WERI-Rb-1 (cell line): ENCODE data around the gene IGSF9B.

Experiments
- DNase-seq: peaks from one replicate; pipeline ENCODE4 v3.0.0-alpha.2; 2020
- H3K27ac ChIP-seq: fragments of 250-450 bp; sonication (Bioruptor Pico); 2 replicates; pipeline ENCODE4 v1.5.1; 2020; ENCODE audit warnings: mild to moderate bottlenecking, moderate library complexity
- H3K27me3 ChIP-seq: fragments of 250-450 bp; sonication (Bioruptor Pico); 2 replicates; pipeline ENCODE4 v1.5.1; 2021; ENCODE audit warnings: mild to moderate bottlenecking, low read depth, moderate library complexity; ENCODE audit not compliant: insufficient read depth, severe bottlenecking
- H3K36me3 ChIP-seq: fragments of 250-450 bp; sonication (Bioruptor Pico); 2 replicates; pipeline ENCODE4 v1.5.1; 2020; ENCODE audit warnings: mild to moderate bottlenecking, moderate library complexity
- H3K4me3 ChIP-seq: 2 replicates; pipeline ENCODE4 v1.5.1; 2011; ENCODE audit warnings: low read depth, mild to moderate bottlenecking, control low read depth, low read length
- H3K9me3 ChIP-seq: fragments of 250-450 bp; sonication (Bioruptor Pico); 2 replicates; pipeline ENCODE4 v1.5.1; 2021; ENCODE audit warnings: mild to moderate bottlenecking, moderate library complexity; ENCODE audit not compliant: severe bottlenecking
- TF ChIP-seq, protein P1 (sequence below): IDR thresholded peaks from 2 replicates; pipeline ENCODE4 v1.5.1; 2011; ENCODE audit warnings: low read depth, mild to moderate bottlenecking, control low read depth, inconsistent platforms, low read length

Gene IGSF9B

DNA sequence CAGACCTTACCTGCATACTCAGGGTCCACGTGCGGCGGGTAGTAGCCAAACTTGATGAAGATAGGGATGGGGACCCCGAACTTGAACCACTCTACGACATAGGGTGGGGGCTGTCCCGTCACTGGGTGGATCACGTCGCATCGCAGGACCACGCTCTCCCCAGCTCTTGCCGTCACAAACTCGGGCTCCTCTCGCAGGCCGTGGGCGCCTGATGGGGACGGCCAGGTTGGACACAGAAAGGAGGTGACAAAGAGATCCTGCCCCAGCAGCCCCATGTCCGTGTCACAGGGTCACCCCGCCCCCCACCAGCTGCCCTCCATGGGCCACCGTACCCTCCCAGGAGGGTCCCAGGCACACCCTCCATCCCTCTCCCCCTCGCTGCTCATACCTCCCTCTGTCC, 10.7 kb downstream of the IGSF9B start:
- DNase-seq: no peak
- Histone ChIP-seq H3K36me3 (peaks cover 26% of the 10 kb centered on the region), H3K27me3 (no peaks in the 10 kb centered on the region), H3K9me3 (no peaks in the 10 kb centered on the region), H3K4me3 (no peak overlapping the region), H3K27ac (peak overlapping the region; percentile 80)
- TF ChIP-seq, protein P1, sequence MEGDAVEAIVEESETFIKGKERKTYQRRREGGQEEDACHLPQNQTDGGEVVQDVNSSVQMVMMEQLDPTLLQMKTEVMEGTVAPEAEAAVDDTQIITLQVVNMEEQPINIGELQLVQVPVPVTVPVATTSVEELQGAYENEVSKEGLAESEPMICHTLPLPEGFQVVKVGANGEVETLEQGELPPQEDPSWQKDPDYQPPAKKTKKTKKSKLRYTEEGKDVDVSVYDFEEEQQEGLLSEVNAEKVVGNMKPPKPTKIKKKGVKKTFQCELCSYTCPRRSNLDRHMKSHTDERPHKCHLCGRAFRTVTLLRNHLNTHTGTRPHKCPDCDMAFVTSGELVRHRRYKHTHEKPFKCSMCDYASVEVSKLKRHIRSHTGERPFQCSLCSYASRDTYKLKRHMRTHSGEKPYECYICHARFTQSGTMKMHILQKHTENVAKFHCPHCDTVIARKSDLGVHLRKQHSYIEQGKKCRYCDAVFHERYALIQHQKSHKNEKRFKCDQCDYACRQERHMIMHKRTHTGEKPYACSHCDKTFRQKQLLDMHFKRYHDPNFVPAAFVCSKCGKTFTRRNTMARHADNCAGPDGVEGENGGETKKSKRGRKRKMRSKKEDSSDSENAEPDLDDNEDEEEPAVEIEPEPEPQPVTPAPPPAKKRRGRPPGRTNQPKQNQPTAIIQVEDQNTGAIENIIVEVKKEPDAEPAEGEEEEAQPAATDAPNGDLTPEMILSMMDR: no peak

DNA sequence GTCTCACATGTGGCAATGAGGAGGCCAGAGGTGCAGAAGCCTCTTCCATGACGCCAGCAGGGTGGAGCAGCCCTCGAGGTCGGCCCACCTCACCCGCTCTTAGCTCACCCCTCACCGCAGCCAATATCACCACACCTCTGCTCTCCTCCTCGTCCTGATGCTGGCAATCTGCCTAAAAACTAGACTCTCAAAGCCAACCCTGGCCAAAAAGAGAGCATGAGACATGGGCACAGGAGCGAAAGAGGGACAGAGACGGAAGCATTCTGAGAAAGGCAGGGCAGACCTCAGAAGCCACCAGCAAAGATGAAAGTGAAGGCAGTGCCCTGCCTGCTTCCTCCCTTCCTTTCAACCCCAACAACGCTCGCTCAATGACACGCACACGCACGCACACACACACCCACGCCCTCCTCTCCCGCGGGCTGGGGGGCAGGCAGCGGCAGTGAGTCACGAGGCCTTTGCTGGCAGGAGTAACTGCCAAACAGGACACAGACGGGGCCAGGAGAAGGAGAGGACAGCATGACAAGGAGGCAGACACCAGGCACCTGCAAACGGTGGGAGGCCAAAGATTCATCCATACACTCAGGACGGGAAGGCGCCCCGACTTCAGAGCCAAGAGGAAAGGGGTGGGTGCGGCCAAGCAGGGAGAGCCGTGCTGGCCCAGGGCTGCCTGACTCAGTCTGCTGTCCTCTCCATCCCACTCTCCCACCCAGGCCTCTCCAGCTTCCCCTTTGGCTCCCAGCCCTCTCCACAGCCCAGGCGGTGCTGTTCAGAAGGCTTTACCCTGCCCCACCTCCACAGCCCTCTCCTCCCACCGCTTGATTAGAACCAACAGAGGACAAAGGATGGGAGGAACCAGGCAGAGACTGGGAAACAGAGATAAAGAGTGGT, 11.4 kb downstream of the IGSF9B start:
- H3K27ac ChIP-seq: peak overlapping the region; percentile 97; the same call in 1 of the 2 replicates
- no peak for DNase-seq
- TF ChIP-seq, protein P1: no peak
- no peaks in the 10 kb centered on the region for H3K9me3 ChIP-seq
- no peaks in the 10 kb centered on the region for H3K27me3 ChIP-seq
- H3K4me3 ChIP-seq: no peak overlapping the region
- peaks cover 26% of the 10 kb centered on the region for H3K36me3 ChIP-seq

DNA sequence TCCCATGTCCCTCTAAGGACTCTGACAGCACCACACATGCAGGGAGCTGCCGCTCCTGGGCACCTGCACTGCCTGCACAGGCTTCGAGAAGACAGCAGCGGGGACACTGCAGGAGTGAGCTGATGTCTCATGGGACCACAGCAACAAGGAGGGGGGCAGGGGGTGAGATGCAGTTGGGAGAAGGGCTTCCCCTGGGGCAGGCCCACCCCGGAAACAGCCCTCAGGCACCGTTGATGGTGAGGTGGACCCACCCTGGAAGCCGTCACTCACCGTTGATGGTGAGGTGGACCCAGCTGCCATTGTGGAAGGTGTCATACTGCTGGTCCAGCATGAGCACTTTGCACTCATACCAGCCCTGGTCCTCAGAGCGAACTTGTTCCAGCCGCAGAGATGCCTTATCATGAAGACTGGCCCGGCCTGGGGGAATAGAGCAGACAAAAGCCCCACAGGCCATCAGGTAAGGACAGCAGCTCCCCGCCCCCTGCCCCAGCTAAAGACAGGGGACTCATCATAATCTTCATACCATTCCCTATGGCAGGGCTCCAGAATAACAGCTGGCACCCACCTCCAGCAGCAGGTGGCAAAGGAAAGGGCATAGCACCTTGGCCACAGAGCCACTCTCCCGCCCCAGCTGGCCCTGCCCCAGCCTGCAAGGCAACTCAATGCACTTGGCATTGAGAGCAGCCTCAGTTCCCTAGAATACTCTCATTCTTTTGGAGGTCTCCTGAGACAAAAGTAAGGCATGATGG, 12.6 kb downstream of the IGSF9B start:
- H3K4me3 ChIP-seq: no peak overlapping the region
- no peaks in the 10 kb centered on the region for H3K9me3 ChIP-seq
- no peaks in the 10 kb centered on the region for H3K27me3 ChIP-seq
- H3K27ac ChIP-seq: peak overlapping the region; percentile 97
- H3K36me3 ChIP-seq: peaks cover 29% of the 10 kb centered on the region
- no peak for DNase-seq
- TF ChIP-seq, protein P1: no peak

DNA sequence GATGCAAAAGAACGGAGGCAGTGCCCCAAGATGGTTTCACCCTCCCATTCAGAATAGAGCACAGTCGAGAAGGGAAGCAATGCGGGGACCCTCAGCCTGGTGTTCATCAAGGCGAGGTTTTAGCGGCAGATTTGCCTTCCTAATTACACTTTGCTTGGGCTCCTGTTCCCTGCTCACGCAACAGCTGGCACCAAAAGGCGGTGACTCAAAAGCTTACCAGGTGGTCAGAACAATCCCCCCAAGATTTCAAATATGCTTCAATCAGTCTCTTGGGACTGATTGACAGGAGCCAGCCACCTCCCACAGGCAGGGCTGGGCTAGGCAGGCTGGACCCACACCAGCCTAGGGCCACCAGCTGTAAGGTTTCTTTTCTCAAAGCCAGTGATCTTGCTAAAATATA, 14.2 kb downstream of the IGSF9B start:
- peak overlapping the region; percentile 97 for H3K27ac ChIP-seq
- H3K36me3 ChIP-seq: peaks cover 38% of the 10 kb centered on the region
- TF ChIP-seq, protein P1: no peak
- H3K4me3 ChIP-seq: peak overlapping the region; percentile 40
- no peaks in the 10 kb centered on the region for H3K27me3 ChIP-seq
- no peaks in the 10 kb centered on the region for H3K9me3 ChIP-seq
- peak; percentile 74 for DNase-seq

DNA sequence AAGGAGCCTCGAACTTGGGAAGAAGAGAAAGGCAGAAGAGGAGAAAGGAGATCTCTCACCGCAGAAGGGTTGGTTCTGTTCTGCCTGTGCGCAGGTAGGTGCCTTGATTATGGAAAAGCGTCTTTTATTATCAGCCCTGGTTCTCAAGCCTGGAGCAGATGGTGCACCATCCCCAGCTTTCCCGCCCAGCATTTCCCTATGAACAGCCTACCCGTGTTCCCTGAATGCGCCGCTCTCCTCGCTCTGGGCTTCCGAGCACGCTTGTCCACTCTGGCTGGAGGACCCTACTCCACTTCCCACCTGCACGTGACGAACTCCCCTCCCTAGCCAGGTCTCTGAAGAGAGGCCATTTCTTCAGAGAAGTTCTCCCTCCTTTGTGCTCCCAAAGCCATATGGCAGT, 15.2 kb downstream of the IGSF9B start:
- TF ChIP-seq, protein P1: no peak
- Histone ChIP-seq H3K27ac (peak overlapping the region; percentile 97), H3K4me3 (peak overlapping the region; percentile 40), H3K36me3 (peaks cover 49% of the 10 kb centered on the region), H3K27me3 (no peaks in the 10 kb centered on the region), H3K9me3 (no peaks in the 10 kb centered on the region)
- peak; percentile 73 for DNase-seq
